ENCODE results near the gene RNF227.

DNA sequence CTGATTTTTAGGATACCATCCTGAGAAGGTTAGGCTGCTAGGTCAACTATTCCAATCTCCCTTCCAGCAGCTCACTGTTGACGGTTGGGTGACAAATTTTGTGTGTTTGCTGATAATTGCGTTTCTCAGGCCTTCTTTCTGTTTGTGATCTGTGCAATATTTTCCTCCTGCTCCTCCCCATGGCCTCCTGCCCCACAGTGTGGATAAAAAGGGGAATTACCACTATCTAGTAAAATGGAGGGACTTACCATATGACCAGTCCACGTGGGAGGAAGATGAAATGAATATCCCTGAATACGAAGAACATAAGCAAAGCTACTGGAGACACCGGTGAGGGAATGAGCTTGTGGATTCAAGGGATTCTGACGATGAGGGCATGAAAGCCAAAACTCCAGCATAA, 18.3 kb downstream of the RNF227 start:
- TF ChIP-seq, protein P1, sequence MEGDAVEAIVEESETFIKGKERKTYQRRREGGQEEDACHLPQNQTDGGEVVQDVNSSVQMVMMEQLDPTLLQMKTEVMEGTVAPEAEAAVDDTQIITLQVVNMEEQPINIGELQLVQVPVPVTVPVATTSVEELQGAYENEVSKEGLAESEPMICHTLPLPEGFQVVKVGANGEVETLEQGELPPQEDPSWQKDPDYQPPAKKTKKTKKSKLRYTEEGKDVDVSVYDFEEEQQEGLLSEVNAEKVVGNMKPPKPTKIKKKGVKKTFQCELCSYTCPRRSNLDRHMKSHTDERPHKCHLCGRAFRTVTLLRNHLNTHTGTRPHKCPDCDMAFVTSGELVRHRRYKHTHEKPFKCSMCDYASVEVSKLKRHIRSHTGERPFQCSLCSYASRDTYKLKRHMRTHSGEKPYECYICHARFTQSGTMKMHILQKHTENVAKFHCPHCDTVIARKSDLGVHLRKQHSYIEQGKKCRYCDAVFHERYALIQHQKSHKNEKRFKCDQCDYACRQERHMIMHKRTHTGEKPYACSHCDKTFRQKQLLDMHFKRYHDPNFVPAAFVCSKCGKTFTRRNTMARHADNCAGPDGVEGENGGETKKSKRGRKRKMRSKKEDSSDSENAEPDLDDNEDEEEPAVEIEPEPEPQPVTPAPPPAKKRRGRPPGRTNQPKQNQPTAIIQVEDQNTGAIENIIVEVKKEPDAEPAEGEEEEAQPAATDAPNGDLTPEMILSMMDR (IDR thresholded peaks at IDR 0.05) = peak in 5 of 6 experiments; percentile 27 to 65 (median 47)
- no peak for TF ChIP-seq POLR2A (IDR thresholded peaks at IDR 0.05)
